GM12872 (cell line): ENCODE data around the gene FMC1.

Experiments
- CTCF ChIP-seq: IDR thresholded peaks from 3 replicates; pipeline ENCODE4 v1.5.1; 2011; ENCODE audit warnings: low read depth, mild to moderate bottlenecking, low read length, moderate library complexity; ENCODE audit not compliant: insufficient read depth

FMC1 gene

GRCh38 chr7:139341058-139341775, at the start of gene FMC1:
Gene FMC1, plus strand, starts transcription at chr7:139341337. Its CDS starts 48 bp downstream, at chr7:139341385.
- TF ChIP-seq CTCF, result 0 out of 3 replicates have a peak, but pooled peaks have one; percentile 17

- TF ChIP-seq CTCF, result no peak
Measured at GRCh38 chr7:139292821-139293220, 48.3 kb upstream of the FMC1 start.

GRCh38 chr7:139293534-139293933, 47.6 kb upstream of the FMC1 start:
- no peak for TF ChIP-seq CTCF

GRCh38 chr7:139294241-139294640, 46.9 kb upstream of the FMC1 start:
- TF ChIP-seq CTCF, result no peak

- TF ChIP-seq CTCF, result no peak
Measured at GRCh38 chr7:139294951-139295575, 46.1 kb upstream of the FMC1 start.

GRCh38 chr7:139297795-139298194, 43.3 kb upstream of the FMC1 start:
- no peak for TF ChIP-seq CTCF

GRCh38 chr7:139299296-139299695, 41.8 kb upstream of the FMC1 start:
- TF ChIP-seq CTCF, result no peak
